Breast epithelium (tissue), 3 donors: ENCODE data around the gene ADM2.

ENCODE experiments used
- POLR2AphosphoS5 ChIP-seq, 3 donors: sonication (generic); formaldehyde crosslinking; IDR thresholded peaks; one replicate each; pipeline ENCODE4 v1.6.1; 2017; ENCODE audit warnings: antibody characterized with exemption in 3 of 3
- TF ChIP-seq, protein P1 (sequence below), 3 donors: fragments of 450-650 bp; IDR thresholded peaks; one replicate each; pipeline ENCODE4 v1.5.1; 2016 to 2017; ENCODE audit warnings: antibody characterized with exemption in 3 of 3, mild to moderate bottlenecking in 3 of 3, moderate library complexity in 3 of 3

- TF ChIP-seq, protein P1, sequence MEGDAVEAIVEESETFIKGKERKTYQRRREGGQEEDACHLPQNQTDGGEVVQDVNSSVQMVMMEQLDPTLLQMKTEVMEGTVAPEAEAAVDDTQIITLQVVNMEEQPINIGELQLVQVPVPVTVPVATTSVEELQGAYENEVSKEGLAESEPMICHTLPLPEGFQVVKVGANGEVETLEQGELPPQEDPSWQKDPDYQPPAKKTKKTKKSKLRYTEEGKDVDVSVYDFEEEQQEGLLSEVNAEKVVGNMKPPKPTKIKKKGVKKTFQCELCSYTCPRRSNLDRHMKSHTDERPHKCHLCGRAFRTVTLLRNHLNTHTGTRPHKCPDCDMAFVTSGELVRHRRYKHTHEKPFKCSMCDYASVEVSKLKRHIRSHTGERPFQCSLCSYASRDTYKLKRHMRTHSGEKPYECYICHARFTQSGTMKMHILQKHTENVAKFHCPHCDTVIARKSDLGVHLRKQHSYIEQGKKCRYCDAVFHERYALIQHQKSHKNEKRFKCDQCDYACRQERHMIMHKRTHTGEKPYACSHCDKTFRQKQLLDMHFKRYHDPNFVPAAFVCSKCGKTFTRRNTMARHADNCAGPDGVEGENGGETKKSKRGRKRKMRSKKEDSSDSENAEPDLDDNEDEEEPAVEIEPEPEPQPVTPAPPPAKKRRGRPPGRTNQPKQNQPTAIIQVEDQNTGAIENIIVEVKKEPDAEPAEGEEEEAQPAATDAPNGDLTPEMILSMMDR (IDR thresholded peaks at IDR 0.05): no peak
- TF ChIP-seq POLR2AphosphoS5 (IDR thresholded peaks at IDR 0.05): no peak
Observed at GRCh38 chr22:50443801-50444625, 37.3 kb upstream of the ADM2 start.
